ENCODE results near the gene MAJIN. TPM values are rescaled to one million over a fixed set of nuclear protein-coding genes. Genes with fewer than 3 reads are reported as not detected.

MAJIN gene
- total and polyA plus RNA-seq, 9 of the 15 experiments (the other 6 are each of a cell fraction or from before 2014, with no cell fraction given), result 0.17 to 0.83 (median 0.24) TPM; not detected in 2

GRCh38 chr11:64963072-64963631, 8.8 kb downstream of the MAJIN start (continued):
- TF ChIP-seq CREB5 (CRISPR knock-in tag; IDR thresholded peaks at IDR 0.05) (no peak), ZNF444 (CRISPR knock-in tag; IDR thresholded peaks at IDR 0.05) (no peak), TAF7 (tag; IDR thresholded peaks at IDR 0.05) (no peak), ERF (CRISPR knock-in tag; IDR thresholded peaks at IDR 0.05) (no peak), MAFF (IDR thresholded peaks at IDR 0.05; ENCODE audit: low read length) (no peak), ZNF316 (IDR thresholded peaks at IDR 0.05) (peak; percentile 42), RFX1 (IDR thresholded peaks at IDR 0.05) (no peak), ZKSCAN3 (CRISPR knock-in tag; IDR thresholded peaks at IDR 0.05) (no peak), MEIS2 (IDR thresholded peaks at IDR 0.05; ENCODE audit: partially characterized antibody) (peak; percentile 70), SRSF1 (IDR thresholded peaks at IDR 0.05; ENCODE audit: low read depth, low read length) (no peak), HDAC2 (IDR thresholded peaks at IDR 0.05) (0 out of 2 replicates have a peak, but pooled peaks have one; percentile 56), TEAD4 (IDR thresholded peaks at IDR 0.05; ENCODE audit: low read length) (peak; percentile 65; the same call in 1 of the 2 replicates), TEAD4 (CRISPR knock-in tag; IDR thresholded peaks at IDR 0.05; ENCODE audit: borderline replicate concordance) (no peak), HMG20A (CRISPR knock-in tag; conservative IDR thresholded peaks at IDR 0.05) (no peak), SMAD4 (CRISPR knock-in tag; conservative IDR thresholded peaks at IDR 0.05) (no peak), ZC3H4 (CRISPR knock-in tag; IDR thresholded peaks at IDR 0.05; ENCODE audit: borderline replicate concordance) (no peak), CEBPB (tag; IDR thresholded peaks at IDR 0.05) (0 out of 2 replicates have a peak, but pooled peaks have one; percentile 30), FOXP4 (CRISPR knock-in tag; IDR thresholded peaks at IDR 0.05; ENCODE audit: borderline replicate concordance) (no peak), PHF8 (IDR thresholded peaks at IDR 0.05; ENCODE audit: borderline replicate concordance, low read length) (no peak), TARDBP (IDR thresholded peaks at IDR 0.05) (no peak), RCOR1 (IDR thresholded peaks at IDR 0.05; ENCODE audit: borderline replicate concordance in 1 of 2, low read depth in 2 of 2, low read length in 2 of 2) (0 out of 4 replicates have a peak, but pooled peaks of 1 of the 2 experiments have one; percentile 4), ASH1L (IDR thresholded peaks at IDR 0.05; ENCODE audit: borderline replicate concordance, low read depth, partially characterized antibody) (no peak), NR2F6 (CRISPR knock-in tag; IDR thresholded peaks at IDR 0.05) (no peak), ZNF24 (IDR thresholded peaks at IDR 0.05) (no peak), PTRF (tag; IDR thresholded peaks at IDR 0.05) (no peak), DIDO1 (tag; IDR thresholded peaks at IDR 0.05; ENCODE audit: low read depth) (no peak), BDP1 (IDR thresholded peaks at IDR 0.05; ENCODE audit: insufficient read depth, insufficient read length) (no peak), KDM1A (IDR thresholded peaks at IDR 0.05) (peak; percentile 58 to 59; a peak in 2 of 4 replicates), TAL1 (IDR thresholded peaks at IDR 0.05) (peak; percentile 62), ZNF511 (CRISPR knock-in tag; IDR thresholded peaks at IDR 0.05) (no peak)

Measured in K562 (cell line).